Fibroblast of skin of right biceps (primary cell): ENCODE data around the gene PPOX.

ENCODE experiments used
- DNase-seq: peaks from one replicate; pipeline ENCODE4 v3.0.0-alpha.2; 2013

Gene PPOX

GRCh38 chr1:161153682-161154337 lies 12.4 kb upstream of the PPOX start, which contains the start of gene UFC1:
TSS of gene UFC1 (plus strand) at chr1:161153978. CDS start at chr1:161153998, 20 bp downstream.
- peak; percentile 90 for DNase-seq

GRCh38 chr1:161157867-161158266 lies 8.4 kb upstream of the PPOX start:
- DNase-seq = no peak

GRCh38 chr1:161158316-161159010 lies 7.8 kb upstream of the PPOX start:
- no peak for DNase-seq

- peak; percentile 90 for DNase-seq
Observed at GRCh38 chr1:161159087-161159912, 6.9 kb upstream of the PPOX start, which contains the start of gene USP21. TSS of gene USP21 (plus strand) at chr1:161159500. CDS start at chr1:161160641, 1,141 bp downstream.

- DNase-seq = no peak
Observed at GRCh38 chr1:161159913-161160243, 6.3 kb upstream of the PPOX start.

- DNase-seq = no peak
Observed at GRCh38 chr1:161160671-161161145, 5.5 kb upstream of the PPOX start.

DNA sequence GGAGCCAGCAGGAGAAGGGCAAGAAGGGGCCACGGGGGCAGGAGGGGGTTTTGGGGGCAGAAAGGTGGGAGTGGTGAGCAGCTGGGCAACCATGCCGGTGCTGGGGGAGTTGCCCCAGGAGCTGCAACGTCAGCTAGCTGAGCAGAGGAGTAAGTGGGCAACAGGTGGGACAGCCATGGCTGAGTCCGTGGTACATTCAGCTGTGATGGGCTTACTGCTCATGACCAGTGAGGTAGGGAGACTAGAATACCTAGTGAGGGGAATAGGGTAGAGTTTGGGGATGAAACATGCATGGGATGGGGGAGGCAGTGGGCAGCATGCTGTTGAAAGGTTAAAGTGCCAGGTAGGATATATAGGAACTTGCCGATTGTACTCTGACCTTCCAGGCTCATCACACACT lies 4.6 kb upstream of the PPOX start:
- DNase-seq = no peak

GRCh38 chr1:161162052-161162451 lies 4.2 kb upstream of the PPOX start:
- DNase-seq = no peak

DNA sequence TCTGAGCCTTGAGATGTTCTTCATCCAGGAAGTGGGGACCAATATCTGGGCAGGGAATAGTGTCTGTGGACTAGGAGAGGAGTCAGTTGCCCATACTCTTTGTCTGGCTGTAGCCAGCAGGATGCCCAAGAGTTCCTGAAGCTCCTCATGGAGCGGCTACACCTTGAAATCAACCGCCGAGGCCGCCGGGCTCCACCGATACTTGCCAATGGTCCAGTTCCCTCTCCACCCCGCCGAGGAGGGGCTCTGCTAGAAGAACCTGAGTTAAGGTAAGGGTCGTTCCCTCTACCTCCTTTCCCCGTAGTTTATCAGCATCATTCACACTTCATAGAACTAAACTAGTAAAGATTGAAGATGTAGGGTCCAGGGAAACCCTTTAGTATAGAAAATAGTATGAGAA lies 3.4 kb upstream of the PPOX start:
- no peak for DNase-seq

GRCh38 chr1:161163793-161164192 lies 2.4 kb upstream of the PPOX start:
- DNase-seq = no peak

DNA sequence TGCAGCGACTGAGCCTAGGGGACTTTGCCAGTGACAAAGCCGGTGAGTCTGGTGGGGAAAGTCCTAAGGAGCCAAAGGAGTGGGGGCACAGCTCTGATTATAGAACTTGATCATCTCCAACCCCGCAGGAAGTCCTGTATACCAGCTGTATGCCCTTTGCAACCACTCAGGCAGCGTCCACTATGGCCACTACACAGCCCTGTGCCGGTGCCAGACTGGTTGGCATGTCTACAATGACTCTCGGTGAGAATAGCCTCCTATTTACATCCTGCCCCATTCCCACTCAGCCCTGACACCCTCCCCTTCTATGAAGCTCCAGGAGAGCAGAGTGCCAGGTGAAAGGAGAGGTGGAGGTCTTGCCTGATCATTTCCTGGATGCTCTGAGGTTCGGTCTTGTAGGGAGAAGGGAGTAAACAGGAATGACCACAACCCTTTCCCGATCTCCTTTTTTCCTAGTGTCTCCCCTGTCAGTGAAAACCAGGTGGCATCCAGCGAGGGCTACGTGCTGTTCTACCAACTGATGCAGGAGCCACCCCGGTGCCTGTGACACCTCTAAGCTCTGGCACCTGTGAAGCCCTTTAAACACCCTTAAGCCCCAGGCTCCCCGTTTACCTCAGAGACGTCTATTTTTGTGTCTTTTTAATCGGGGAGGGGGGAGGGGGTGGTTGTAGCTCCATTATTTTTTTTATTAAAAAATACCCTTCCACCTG lies 1.2 kb upstream of the PPOX start:
- no peak for DNase-seq

GRCh38 chr1:161166669-161167548 lies 683 bp downstream of the PPOX start:
- DNase-seq = no peak

DNA sequence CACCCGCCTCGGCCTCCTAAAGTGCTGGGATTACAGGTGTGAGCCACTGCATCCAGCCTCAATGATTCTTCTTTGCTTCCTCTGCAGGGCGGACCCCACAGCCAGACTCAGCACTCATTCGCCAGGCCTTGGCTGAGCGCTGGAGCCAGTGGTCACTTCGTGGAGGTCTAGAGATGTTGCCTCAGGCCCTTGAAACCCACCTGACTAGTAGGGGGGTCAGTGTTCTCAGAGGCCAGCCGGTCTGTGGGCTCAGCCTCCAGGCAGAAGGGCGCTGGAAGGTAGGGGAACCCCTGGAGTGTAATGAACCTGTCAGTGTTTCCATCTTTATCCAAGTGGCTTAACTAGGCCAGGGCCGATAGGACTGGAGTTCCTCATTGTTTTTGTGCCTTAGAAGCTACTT lies 2.7 kb downstream of the PPOX start:
- DNase-seq = no peak

DNA sequence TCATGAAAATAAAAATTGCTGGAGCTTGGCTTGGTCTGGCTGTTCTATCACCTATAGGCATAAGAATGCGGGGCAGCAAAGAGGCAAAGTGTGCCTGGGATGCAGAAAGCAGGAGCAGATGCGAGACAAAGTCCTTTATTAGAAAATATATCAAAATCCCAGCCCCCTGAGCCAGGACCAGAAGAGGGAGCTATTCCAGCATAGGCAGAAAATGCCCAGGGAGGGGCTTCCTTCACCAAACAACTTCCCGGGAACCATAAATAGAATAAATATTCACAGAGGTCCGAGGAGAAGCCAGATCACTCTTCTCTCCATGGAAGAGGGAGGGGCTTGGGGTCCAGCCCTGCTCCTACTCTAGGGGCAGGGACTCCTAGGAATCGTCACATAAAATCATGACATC lies 5.0 kb downstream of the PPOX start:
- DNase-seq = no peak

GRCh38 chr1:161171696-161172095 lies 5.5 kb downstream of the PPOX start:
- no peak for DNase-seq

- no peak for DNase-seq
Observed at GRCh38 chr1:161172349-161172748, 6.1 kb downstream of the PPOX start.

GRCh38 chr1:161172776-161173376 lies 6.7 kb downstream of the PPOX start:
- peak; percentile 90 for DNase-seq

DNA sequence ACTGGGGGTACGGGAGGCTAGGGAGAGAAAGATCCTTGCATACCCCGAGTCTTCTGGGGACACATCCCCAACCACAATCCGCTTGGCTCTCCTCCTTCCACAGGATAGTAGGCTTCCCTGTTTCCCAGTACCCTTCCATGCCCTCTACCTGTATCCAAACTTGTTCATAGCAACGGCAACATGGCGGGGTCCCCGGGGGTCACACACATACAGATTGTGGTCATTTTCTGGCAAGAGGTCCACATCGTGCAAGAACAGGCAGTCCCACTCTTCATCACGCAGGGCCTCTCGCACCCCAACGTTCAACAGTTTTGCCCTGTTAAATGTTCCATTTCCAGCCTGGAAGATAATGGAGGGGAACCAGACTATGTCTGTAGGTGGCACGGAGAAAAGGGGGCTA lies 7.5 kb downstream of the PPOX start:
- no peak for DNase-seq

GRCh38 chr1:161174911-161175310 lies 8.7 kb downstream of the PPOX start:
- no peak for DNase-seq

GRCh38 chr1:161175771-161176453 lies 9.7 kb downstream of the PPOX start:
- no peak for DNase-seq
